Thymus (tissue), 14 donors: ENCODE measurements around the gene UBE2M. TPM values are rescaled to one million over a fixed set of nuclear protein-coding genes. Genes with fewer than 3 reads are reported as not detected.
"Not testable (repeated sequence)": the region's sequence is repeated elsewhere in the genome, so short reads cannot be mapped to it uniquely, and the experiment has no call there.

Source experiments
- DNase-seq, 9 donors: peaks; one replicate each; pipeline ENCODE4 v3.0.0-alpha.2; 2013; ENCODE audit warnings: low spot score in 9 of 9, low read depth in 6 of 9, missing footprints in 1 of 9
- H3K27ac ChIP-seq, 2 donors: one replicate each; pipeline ENCODE4 v1.5.1; 2013; ENCODE audit warnings: control low read depth in 1 of 2, low read depth in 1 of 2, low read length in 1 of 2, mild to moderate bottlenecking in 1 of 2, moderate library complexity in 1 of 2
- H3K27me3 ChIP-seq, 2 donors: one replicate each; pipeline ENCODE4 v1.5.1; 2013; ENCODE audit warnings: low read length in 1 of 2; ENCODE audit not compliant: control insufficient read depth in 2 of 2, insufficient read depth in 1 of 2
- H3K36me3 ChIP-seq, 2 donors: one replicate each; pipeline ENCODE4 v1.5.1; 2013; ENCODE audit warnings: low read length in 1 of 2, mild to moderate bottlenecking in 1 of 2, moderate library complexity in 1 of 2; ENCODE audit not compliant: control insufficient read depth in 2 of 2, insufficient read depth in 2 of 2
- H3K4me1 ChIP-seq, 2 donors: one replicate each; pipeline ENCODE4 v1.5.1; 2013; ENCODE audit warnings: low read length in 2 of 2; ENCODE audit not compliant: control insufficient read depth in 2 of 2, insufficient read depth in 2 of 2
- H3K4me3 ChIP-seq, 2 donors: one replicate each; pipeline ENCODE4 v1.5.1; 2013; ENCODE audit warnings: low read length in 2 of 2, control low read depth in 1 of 2, mild to moderate bottlenecking in 1 of 2
- H3K9me3 ChIP-seq, 2 donors: one replicate each; pipeline ENCODE4 v1.5.1; 2013; ENCODE audit warnings: low read length in 1 of 2, mild to moderate bottlenecking in 1 of 2; ENCODE audit not compliant: control insufficient read depth in 2 of 2, insufficient read depth in 1 of 2
- WGBS: extraction: QIAGEN DNeasy Blood & Tissue Kit; methylation state at CpG from one replicate; pipeline ENCODE4 v1.1.7; 2013; 5-methylcytosine and 5-hydroxymethylcytosine counted together
- long read RNA-seq, 10 donors: transcript quantifications; one replicate each; lab custom pipeline, GENCODE V29; 2026
- polyA plus RNA-seq: library from polyadenylated mRNA; stranded (reverse); fragments of 200-250 nt; gene quantifications from one replicate; pipeline ENCODE4 v1.2.3, GENCODE V29; 2013
- total RNA-seq: library from RNA; stranded (reverse); fragments of 120-200 nt; gene quantifications from one replicate; pipeline ENCODE4 v1.2.4, GENCODE V29; 2013
- donor health status: healthy.

UBE2M gene
- 33.3 TPM for total RNA-seq
- polyA plus RNA-seq = 43.9 TPM
- long read RNA-seq, donor 1, partial matches to known transcripts = 0 of 1 reads
- long read RNA-seq, donor 1, other reads (novel, unspliced or antisense) = 0 of 1 reads
- long read RNA-seq, donor 2, transcript UBE2M-201 (6 exons, 1,508 nt) = major isoform, 81 of 82 reads
- long read RNA-seq, donor 2, partial matches to known transcripts = 0 of 82 reads
- long read RNA-seq, donor 2, other reads (novel, unspliced or antisense) = 0 of 82 reads
- long read RNA-seq, donor 3, transcript UBE2M-201 (6 exons, 1,508 nt) = major isoform, 52 of 52 reads
- long read RNA-seq, donor 3, partial matches to known transcripts = 0 of 52 reads
- long read RNA-seq, donor 3, other reads (novel, unspliced or antisense) = 0 of 52 reads
- long read RNA-seq, donor 4, transcript UBE2M-201 (6 exons, 1,508 nt) = major isoform, 18 of 18 reads
- long read RNA-seq, donor 4, partial matches to known transcripts = 0 of 18 reads
- long read RNA-seq, donor 4, other reads (novel, unspliced or antisense) = 0 of 18 reads
- long read RNA-seq, donor 5, transcript UBE2M-201 (6 exons, 1,508 nt) = major isoform, 44 of 44 reads
- long read RNA-seq, donor 5, partial matches to known transcripts = 0 of 44 reads
- long read RNA-seq, donor 5, other reads (novel, unspliced or antisense) = 0 of 44 reads
- long read RNA-seq, donor 6, transcript UBE2M-201 (6 exons, 1,508 nt) = major isoform, 25 of 25 reads
- long read RNA-seq, donor 6, partial matches to known transcripts = 0 of 25 reads
- long read RNA-seq, donor 6, other reads (novel, unspliced or antisense) = 0 of 25 reads
- long read RNA-seq, donor 7, transcript UBE2M-201 (6 exons, 1,508 nt) = major isoform, 38 of 38 reads
- long read RNA-seq, donor 7, partial matches to known transcripts = 0 of 38 reads
- long read RNA-seq, donor 7, other reads (novel, unspliced or antisense) = 0 of 38 reads
- long read RNA-seq, donor 8, transcript UBE2M-201 (6 exons, 1,508 nt) = major isoform, 23 of 25 reads
- long read RNA-seq, donor 8, partial matches to known transcripts = 0 of 25 reads
- long read RNA-seq, donor 8, other reads (novel, unspliced or antisense) = 0 of 25 reads
- long read RNA-seq, donor 9, transcript UBE2M-201 (6 exons, 1,508 nt) = major isoform, 29 of 29 reads
- long read RNA-seq, donor 9, partial matches to known transcripts = 0 of 29 reads
- long read RNA-seq, donor 9, other reads (novel, unspliced or antisense) = 0 of 29 reads
- long read RNA-seq, donor 10, transcript UBE2M-201 (6 exons, 1,508 nt) = major isoform, 23 of 23 reads
- long read RNA-seq, donor 10, partial matches to known transcripts = 0 of 23 reads
- long read RNA-seq, donor 10, other reads (novel, unspliced or antisense) = 0 of 23 reads

DNA sequence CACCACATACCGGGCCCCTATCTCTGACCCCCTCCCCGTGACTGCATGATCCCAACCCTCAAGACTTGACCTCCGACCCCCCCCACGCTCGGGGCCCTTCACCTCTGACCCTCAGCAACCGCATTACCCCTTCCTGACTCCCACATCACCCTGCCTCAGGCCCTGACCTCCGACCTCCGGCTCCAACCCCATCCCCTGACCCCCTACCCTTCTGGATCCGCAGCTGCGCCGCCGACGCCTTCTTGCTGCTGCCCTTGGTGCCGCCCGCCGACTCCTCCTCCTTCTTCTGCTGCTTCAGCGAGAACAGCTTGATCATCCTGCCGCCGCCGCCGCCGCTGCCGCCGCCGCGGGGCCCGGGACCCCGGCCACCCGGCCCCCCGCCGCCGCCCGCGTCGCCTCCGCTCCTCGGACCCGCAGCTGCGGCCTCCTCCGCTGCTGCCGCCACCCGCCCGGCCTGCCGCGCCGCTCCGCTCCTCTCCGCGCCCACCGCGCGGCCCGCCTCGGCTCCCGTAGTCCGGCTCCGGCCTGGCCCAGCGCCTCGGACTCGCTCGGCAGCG lies at the start of gene UBE2M:
Gene UBE2M, minus strand, starts transcription at position 546 of the 557 bp plus-strand sequence. Its CDS starts 230 bp downstream, at position 316.
- peaks cover 46 to 62% of the 10 kb centered on the region in 2 donors for H3K4me1 ChIP-seq
- peak in 1 of 9 donors; percentile 65 for DNase-seq

DNA sequence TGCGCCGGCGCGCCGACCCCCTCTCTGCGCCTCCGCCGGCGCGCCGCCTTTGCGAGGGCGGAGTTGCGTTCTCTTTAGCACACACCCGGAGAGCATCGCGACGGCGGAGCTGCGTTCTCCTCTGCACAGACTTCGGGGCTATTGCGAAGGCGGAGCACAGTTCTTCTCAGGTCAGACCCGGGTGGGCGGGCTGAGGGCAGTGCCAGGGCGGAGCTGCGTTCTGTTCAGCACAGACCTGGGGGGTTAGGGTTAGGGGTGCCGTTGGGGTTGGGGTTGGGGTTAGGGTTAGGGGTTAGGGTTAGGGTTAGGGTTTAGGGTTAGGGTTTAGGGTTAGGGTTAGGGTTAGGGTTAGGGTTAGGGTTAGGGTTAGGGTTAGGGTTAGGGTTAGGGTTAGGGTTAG lies 48.8 kb upstream of the UBE2M start:
- H3K9me3 ChIP-seq, H3K4me1 ChIP-seq, H3K27ac ChIP-seq, H3K36me3 ChIP-seq, H3K4me3 ChIP-seq, H3K27me3 ChIP-seq, DNase-seq: not testable (repeated sequence)
- WGBS = 93% methylated on average over 27 of the region's 28 CpGs

More for the DNA sequence above, at the start of gene UBE2M:
- H3K4me3 ChIP-seq = peak within 1 kb of the TSS; percentile 67 to 86
- WGBS = 1% methylated on average over 62 of the region's 62 CpGs
- peak within 1 kb of the TSS; percentile 99 to 100 for H3K27ac ChIP-seq
- H3K36me3 ChIP-seq = peaks cover 14 to 22% of the 10 kb centered on the region in 2 donors
- H3K9me3 ChIP-seq = no peaks in the 10 kb centered on the region
- H3K27me3 ChIP-seq = peaks cover 14 to 27% of the 10 kb centered on the region in 2 donors

DNA sequence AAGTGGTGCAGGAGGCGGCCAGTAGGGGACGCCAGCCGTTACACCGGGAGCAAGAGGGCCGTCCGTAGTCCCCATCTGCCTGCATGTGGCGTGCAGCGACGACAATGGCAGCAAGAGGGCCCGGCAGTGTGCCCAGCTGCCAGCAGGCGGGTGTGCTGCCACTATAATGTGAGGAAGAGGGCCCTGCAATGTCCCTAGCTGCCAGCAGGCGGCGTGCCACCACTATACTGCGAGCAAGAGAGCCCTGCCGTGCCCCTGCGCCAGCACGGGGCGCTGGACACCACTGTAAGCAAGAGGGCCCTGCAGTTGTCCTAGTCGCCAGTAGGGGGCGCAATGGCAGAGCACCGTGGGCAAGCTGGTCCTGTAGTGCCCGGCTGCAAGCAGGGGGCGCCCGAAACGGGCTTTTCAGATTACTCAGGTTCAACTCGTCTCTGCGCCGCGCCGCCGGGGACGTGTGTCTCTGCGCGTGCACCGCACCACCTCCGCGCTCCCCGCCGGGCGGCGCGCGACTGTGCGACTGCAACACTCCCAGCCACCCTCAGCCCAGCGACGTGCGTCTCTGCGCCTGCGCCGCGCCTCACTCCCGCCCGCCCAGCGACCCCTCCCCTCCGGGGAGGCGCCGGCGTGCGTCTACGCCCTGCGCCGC lies 48.0 kb upstream of the UBE2M start:
- not testable (repeated sequence) for H3K4me3 ChIP-seq, H3K36me3 ChIP-seq, H3K27me3 ChIP-seq, H3K9me3 ChIP-seq, H3K4me1 ChIP-seq, DNase-seq, H3K27ac ChIP-seq
- 83% methylated on average over 62 of the region's 62 CpGs for WGBS

DNA sequence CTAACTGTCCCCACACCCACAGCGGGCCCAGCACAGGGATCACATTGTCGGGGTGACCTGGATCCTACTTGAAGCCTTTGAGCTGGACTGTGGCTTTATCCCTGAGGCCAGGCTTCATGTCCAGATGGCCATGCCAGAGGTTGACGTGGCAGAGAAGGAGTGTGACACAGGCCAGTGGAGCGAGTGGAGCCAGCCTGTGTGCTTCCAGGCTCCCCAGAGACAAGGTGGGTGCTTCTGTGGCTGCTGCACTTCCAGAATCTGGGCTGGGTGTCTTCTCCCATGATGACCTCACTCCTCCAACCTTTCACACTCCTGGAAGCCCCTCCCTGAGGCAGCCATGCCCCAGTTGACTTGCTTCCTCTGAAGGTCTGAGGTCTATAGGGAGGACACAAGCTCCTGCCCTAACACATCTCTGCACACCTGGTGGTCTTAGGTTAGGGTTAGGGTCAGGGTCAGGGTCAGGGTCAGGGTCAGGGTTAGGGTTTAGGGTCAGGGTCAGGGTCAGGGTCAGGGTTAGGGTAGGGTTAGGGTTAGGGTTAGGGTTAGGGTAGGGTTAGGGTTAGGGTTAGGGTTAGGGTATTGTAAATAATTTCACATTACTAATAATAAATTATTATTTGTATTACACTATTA lies 27.8 kb upstream of the UBE2M start:
- no peaks in the 10 kb centered on the region for H3K27me3 ChIP-seq
- no peaks in the 10 kb centered on the region for H3K4me1 ChIP-seq
- DNase-seq = no peak
- no peak overlapping the region for H3K27ac ChIP-seq
- H3K36me3 ChIP-seq = peaks cover 12 to 20% of the 10 kb centered on the region in 2 donors
- 97% methylated on average over 4 of the region's 4 CpGs for WGBS
- no peaks in the 10 kb centered on the region for H3K9me3 ChIP-seq
- H3K4me3 ChIP-seq = no peak overlapping the region

DNA sequence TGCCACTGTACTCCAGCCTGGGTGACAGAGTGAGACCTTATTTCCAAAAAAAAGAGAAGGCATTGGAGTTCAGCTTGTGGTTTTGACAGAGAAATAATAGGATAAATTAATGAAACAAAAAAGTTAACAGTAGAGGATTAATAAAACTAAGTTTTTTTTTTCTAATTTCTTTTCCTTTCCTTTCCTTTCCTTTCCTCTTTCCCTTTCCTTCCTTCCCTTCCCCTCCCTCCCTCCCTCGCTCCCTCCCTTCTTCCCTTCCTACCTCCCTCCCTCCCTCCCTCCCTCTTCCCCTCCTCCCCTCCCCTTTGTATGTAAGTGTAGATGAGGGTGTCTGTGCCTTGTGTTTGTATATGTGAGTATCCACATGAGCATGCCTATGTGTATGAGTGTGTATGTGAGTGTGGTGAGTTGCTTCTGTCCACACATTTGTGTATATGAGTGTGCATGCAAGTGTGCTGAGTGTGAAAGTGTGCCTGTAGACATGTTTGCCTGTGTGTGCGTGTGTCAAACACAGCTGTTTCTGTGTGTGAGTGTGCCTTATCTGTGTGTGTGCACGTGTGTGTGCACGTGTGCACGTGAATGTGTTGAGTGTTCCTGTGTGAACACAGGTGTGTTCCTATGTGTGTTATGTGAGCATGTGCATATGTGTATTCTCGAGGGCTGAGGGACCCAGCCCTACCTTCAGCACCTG lies 27.2 kb upstream of the UBE2M start:
- Histone ChIP-seq H3K27ac (no peak overlapping the region), H3K27me3 (no peaks in the 10 kb centered on the region), H3K4me3 (no peak overlapping the region), H3K4me1 (peaks cover 3 to 4% of the 10 kb centered on the region in 2 donors), H3K9me3 (no peaks in the 10 kb centered on the region), H3K36me3 (peaks cover 12 to 20% of the 10 kb centered on the region in 2 donors)
- no peak for DNase-seq
- WGBS = 81% methylated on average over 6 of the region's 6 CpGs

DNA sequence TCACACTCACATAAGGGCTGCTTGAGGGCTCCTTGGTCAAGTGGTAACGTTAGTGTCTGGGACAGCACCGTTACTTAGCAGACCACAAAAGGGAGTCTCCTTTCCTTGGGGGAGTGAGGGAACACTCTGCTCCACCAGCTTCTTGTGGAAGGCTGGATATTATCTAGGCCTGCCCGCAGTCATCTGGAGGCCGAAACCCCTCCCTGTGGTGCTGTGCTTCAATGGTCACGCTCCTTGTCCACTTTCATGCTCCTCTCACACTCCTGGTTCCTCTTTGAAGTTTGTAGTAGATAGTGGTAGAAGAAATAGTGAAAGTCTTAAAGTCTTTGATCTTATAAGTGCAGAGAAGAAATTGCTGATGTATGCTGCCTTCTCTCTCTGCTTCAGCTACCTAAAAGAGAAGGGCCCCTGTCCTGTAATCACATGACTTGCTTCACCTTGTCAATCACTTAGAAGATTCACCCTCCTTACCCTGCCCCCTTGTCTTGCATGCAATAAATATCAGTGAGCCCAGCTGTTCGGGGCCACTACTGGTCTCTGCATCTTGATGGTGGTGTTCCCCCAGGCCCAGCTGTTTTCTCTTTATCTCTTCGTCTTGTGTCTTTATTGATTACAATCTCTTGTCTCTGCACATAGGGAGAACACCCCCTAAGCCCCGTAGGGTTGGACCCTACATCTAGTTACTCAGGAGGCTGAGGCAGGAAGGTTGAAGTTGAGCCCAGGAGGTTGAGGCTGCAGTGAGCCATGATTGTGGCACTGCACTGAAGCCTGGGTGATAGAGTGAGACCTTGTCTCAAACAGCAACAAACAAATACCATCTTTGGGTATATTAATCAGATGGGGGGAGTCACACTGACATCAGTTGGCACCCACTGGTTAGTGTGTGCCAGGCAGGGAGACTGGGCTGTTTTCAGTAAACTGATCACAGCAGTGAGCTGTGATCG lies 26.4 kb upstream of the UBE2M start:
- Histone ChIP-seq H3K4me1 (peaks cover 3 to 4% of the 10 kb centered on the region in 2 donors), H3K27me3 (no peaks in the 10 kb centered on the region), H3K4me3 (no peak overlapping the region), H3K36me3 (peaks cover 12 to 20% of the 10 kb centered on the region in 2 donors), H3K9me3 (no peaks in the 10 kb centered on the region), H3K27ac (no peak overlapping the region)
- 98% methylated on average over 8 of the region's 9 CpGs for WGBS
- DNase-seq = no peak

DNA sequence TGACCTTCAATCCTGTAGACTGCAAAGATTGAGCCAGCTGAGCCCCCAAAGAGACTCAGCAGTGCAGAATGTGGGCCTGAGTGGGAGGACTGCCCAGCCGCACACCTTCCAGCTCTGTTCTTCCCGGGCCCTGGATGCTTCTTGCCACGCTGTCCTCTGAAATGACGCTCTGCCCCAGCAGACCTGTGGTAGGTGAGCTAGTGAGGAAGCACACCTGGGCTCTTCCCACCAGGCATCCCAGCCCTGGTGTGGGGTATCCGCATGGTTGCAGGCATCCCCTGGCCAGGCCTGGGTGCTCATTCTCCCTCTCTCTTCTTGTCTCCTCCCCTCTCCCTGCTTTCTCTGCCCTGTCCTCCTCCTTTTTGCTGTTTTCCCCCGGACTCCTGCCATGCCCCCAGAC lies 24.6 kb upstream of the UBE2M start:
- Histone ChIP-seq H3K4me1 (peaks cover 3 to 4% of the 10 kb centered on the region in 2 donors), H3K9me3 (no peaks in the 10 kb centered on the region)
- WGBS = 100% methylated on average over 6 of the region's 6 CpGs

More for the DNA sequence above, 24.6 kb upstream of the UBE2M start:
- Histone ChIP-seq H3K27ac (no peak overlapping the region), H3K4me3 (no peak overlapping the region), H3K36me3 (peaks cover 12 to 22% of the 10 kb centered on the region in 2 donors), H3K27me3 (no peaks in the 10 kb centered on the region)
- DNase-seq = no peak
